COLO668 (cell line): ENCODE measurements around the gene MIB2.
"Not testable (repeated sequence)": the region's sequence is repeated elsewhere in the genome, so short reads cannot be mapped to it uniquely, and the experiment has no call there.

Experiments used
- DNase-seq: peaks from one replicate; lab custom pipeline; 2025; ENCODE audit not compliant: unreplicated experiment; lab: John Stamatoyannopoulos, UW

MIB2 gene

GRCh38 chr1:1646326-1646725, 31.0 kb downstream of the MIB2 start:
- not testable (repeated sequence) for DNase-seq

- not testable (repeated sequence) for DNase-seq
Measured at GRCh38 chr1:1647567-1648241, 32.4 kb downstream of the MIB2 start.

GRCh38 chr1:1648265-1648664, 33.0 kb downstream of the MIB2 start:
- DNase-seq, result not testable (repeated sequence)

- peak; percentile 97 for DNase-seq
Measured at GRCh38 chr1:1658583-1659549, 43.6 kb downstream of the MIB2 start, which contains the start of gene CDK11B. Gene CDK11B, minus strand, starts transcription at chr1:1659004. Its CDS starts 1,519 bp downstream, at chr1:1657485.

- DNase-seq, result not testable (repeated sequence)
Measured at GRCh38 chr1:1662392-1662791, 47.1 kb downstream of the MIB2 start.

- not testable (repeated sequence) for DNase-seq
Measured at GRCh38 chr1:1662830-1663560, 47.7 kb downstream of the MIB2 start.

GRCh38 chr1:1664318-1664717, 49.0 kb downstream of the MIB2 start:
- not testable (repeated sequence) for DNase-seq

- DNase-seq, result no peak
Measured at GRCh38 chr1:1664941-1665814, 49.9 kb downstream of the MIB2 start.

GRCh38 chr1:1665815-1666251, 50.5 kb downstream of the MIB2 start:
- peak; percentile 38 for DNase-seq

- DNase-seq, result no peak
Measured at GRCh38 chr1:1666526-1666925, 51.2 kb downstream of the MIB2 start.

GRCh38 chr1:1669468-1670440, 54.5 kb downstream of the MIB2 start:
- no peak for DNase-seq

GRCh38 chr1:1670866-1671265, 55.6 kb downstream of the MIB2 start:
- DNase-seq, result no peak

GRCh38 chr1:1671365-1672119, 56.2 kb downstream of the MIB2 start:
- no peak for DNase-seq

GRCh38 chr1:1672181-1672965, 57.1 kb downstream of the MIB2 start:
- no peak for DNase-seq

- DNase-seq, result not testable (repeated sequence)
Measured at GRCh38 chr1:1674806-1675205, 59.5 kb downstream of the MIB2 start.

- DNase-seq, result not testable (repeated sequence)
Measured at GRCh38 chr1:1675218-1675617, 59.9 kb downstream of the MIB2 start.

GRCh38 chr1:1676087-1676486, 60.8 kb downstream of the MIB2 start:
- DNase-seq, result not testable (repeated sequence)
